ENCODE measurements around the gene SLC27A5.

GRCh38 chr19:58550362-58551122, 38.8 kb upstream of the SLC27A5 start:
- TF ChIP-seq, protein P1, sequence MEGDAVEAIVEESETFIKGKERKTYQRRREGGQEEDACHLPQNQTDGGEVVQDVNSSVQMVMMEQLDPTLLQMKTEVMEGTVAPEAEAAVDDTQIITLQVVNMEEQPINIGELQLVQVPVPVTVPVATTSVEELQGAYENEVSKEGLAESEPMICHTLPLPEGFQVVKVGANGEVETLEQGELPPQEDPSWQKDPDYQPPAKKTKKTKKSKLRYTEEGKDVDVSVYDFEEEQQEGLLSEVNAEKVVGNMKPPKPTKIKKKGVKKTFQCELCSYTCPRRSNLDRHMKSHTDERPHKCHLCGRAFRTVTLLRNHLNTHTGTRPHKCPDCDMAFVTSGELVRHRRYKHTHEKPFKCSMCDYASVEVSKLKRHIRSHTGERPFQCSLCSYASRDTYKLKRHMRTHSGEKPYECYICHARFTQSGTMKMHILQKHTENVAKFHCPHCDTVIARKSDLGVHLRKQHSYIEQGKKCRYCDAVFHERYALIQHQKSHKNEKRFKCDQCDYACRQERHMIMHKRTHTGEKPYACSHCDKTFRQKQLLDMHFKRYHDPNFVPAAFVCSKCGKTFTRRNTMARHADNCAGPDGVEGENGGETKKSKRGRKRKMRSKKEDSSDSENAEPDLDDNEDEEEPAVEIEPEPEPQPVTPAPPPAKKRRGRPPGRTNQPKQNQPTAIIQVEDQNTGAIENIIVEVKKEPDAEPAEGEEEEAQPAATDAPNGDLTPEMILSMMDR (IDR thresholded peaks at IDR 0.05) = no peak
- no peak for TF ChIP-seq POLR2A (IDR thresholded peaks at IDR 0.05)

All from body of pancreas (tissue), 4 donors.